GM12875 (cell line): ENCODE measurements around the gene DIO3.
"Not testable (repeated sequence)": the region's sequence is repeated elsewhere in the genome, so short reads cannot be mapped to it uniquely, and the experiment has no call there.

Source experiments
- H3K4me3 ChIP-seq: one replicate; pipeline ENCODE4 v1.5.1; 2011; ENCODE audit warnings: low read depth, low read length, control low read depth
- TF ChIP-seq, protein P1 (sequence below): IDR thresholded peaks from 2 replicates; pipeline ENCODE4 v1.5.1; 2011; ENCODE audit warnings: low read depth, mild to moderate bottlenecking, control low read depth, inconsistent platforms, low read length, moderate library complexity, borderline replicate concordance; ENCODE audit not compliant: insufficient read depth

DIO3 gene

DNA sequence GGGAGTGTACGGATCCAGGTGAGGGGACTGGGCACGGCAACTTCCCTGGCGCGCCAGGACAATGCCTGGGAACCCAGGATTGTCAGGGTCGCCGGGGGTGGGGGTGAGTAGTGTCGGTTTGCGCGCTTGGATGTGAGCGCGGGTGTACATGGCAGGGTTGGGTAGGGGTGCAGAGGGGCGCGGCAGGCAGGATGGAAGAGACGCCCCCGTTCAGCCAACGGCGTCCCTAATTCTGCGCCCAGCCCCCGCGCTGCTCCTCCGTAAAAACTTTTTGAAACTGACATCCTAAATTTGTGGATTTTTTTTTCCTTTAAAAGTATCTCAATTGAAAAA is 3.1 kb downstream of the DIO3 start:
- TF ChIP-seq, protein P1, sequence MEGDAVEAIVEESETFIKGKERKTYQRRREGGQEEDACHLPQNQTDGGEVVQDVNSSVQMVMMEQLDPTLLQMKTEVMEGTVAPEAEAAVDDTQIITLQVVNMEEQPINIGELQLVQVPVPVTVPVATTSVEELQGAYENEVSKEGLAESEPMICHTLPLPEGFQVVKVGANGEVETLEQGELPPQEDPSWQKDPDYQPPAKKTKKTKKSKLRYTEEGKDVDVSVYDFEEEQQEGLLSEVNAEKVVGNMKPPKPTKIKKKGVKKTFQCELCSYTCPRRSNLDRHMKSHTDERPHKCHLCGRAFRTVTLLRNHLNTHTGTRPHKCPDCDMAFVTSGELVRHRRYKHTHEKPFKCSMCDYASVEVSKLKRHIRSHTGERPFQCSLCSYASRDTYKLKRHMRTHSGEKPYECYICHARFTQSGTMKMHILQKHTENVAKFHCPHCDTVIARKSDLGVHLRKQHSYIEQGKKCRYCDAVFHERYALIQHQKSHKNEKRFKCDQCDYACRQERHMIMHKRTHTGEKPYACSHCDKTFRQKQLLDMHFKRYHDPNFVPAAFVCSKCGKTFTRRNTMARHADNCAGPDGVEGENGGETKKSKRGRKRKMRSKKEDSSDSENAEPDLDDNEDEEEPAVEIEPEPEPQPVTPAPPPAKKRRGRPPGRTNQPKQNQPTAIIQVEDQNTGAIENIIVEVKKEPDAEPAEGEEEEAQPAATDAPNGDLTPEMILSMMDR: no peak
- no peak overlapping the region for H3K4me3 ChIP-seq

DNA sequence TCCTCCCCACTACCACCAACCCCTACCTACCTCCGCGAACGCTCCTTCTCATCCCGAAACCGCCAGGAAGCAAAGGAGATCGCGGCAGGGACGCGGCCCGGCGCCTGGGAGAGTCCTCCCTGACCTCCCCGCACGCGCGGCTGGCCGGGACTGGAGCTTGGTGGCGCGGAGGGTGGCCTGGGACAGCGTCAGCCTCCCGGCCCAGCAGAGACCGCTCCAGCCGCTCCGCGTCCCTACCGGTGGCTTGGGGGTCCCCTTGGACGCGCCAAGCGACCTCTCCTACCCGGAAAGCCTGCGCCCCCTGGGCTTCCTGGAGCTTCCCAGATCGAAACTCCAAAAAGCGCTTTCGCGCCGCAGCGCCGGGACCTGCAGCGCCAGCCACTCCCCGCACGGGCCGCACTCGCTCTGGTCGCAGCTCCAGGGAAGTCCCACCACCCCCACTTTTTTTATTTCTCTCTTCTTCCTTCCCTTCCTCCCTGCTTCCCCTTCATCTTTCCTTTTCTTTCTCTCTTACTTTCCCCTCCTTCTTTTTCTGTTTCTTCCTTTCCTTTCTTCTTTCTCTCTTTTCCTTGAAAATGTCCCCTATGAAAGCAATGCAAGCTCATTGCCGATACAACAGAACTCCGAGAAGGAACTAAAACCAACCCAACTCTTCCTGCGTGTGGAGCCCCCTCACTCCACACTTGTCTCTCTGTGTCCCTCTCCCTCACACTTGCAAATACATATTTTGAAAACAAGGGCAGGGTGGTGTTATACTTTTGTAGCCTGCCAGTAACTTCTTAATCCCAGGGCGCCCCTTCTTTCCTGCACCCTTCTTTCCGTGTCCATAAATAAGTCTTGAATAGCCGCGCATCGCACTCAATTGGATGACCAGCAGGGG is 3.8 kb downstream of the DIO3 start:
- H3K4me3 ChIP-seq: no peak overlapping the region
- TF ChIP-seq, protein P1: no peak

DNA sequence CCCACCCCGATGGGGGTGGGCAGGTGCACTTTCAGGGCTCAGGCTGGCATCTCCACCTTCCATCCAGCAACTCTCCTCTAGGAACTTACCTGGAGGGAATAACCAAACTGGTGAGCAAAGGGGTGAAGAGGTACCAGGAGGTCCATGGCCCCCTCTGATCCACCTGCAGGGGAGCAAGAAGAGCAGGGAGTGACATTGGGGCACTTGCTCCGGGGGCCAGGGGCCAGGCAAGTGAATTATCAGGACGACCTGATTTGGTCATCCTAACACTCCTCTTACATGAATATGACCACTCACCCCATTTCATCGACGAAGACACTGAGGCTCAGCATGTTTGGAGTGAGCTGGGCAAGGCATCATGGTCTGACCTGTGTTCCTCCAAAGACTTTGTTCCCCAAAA is 6.0 kb downstream of the DIO3 start:
- H3K4me3 ChIP-seq: no peak overlapping the region
- TF ChIP-seq, protein P1: no peak

DNA sequence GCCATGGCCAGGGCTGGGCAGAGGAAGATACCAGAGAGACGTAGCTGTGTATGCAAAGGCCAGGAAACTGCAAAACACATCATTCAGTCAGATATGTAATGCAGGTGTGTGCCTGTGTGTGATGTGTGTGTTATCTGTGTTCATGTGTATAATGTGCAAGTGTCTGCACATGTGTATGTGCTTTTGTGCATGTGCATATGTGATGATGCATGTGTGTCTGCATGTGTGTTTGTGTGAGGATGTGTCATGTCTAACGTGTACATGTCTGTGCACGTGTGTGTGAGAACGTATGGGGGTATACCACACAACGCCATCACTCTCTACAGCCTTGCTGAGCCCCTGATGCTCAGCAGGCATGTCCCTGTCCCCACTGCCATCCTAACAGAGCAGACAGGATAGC is 9.7 kb downstream of the DIO3 start:
- TF ChIP-seq, protein P1: no peak
- H3K4me3 ChIP-seq: no peak overlapping the region

DNA sequence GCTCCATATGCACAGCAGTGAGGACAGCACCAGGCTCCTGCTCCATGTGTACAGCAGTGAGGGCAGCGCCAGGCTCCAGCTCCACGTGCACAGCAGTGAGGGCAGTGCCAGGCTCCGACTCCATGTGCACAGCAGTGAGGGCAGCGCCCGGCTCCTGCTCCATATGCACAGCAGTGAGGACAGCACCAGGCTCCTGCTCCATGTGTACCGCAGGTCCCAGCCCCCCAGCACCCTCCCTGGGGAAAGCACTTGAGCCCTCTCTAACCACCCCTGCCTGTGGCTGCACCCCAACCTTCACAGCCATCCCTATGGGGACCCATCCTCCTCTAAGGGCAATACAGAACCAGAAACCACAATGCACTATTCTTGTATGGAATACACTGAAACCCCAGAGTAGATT is 11.2 kb downstream of the DIO3 start:
- H3K4me3 ChIP-seq: not testable (repeated sequence)

DNA sequence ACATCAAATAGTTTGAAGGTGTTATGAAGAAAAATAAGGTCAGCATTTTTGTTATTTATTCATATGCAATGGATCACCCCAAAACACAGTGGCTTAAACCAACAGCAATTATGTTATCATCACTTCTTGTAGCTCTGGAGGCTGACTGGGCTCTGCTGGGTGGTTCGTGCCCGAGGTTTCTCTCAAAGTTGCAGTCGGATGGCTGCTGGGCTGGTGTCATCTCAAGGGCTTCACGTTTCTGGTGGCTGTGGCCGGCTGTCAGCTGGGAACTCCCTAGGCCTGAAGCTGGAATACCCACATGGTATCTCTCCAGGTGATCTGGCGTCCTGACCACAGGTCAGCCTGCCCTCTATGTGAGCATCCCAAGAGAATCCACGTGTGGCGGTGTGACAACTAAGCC is 12.0 kb downstream of the DIO3 start:
- TF ChIP-seq, protein P1: no peak
- H3K4me3 ChIP-seq: no peak overlapping the region

DNA sequence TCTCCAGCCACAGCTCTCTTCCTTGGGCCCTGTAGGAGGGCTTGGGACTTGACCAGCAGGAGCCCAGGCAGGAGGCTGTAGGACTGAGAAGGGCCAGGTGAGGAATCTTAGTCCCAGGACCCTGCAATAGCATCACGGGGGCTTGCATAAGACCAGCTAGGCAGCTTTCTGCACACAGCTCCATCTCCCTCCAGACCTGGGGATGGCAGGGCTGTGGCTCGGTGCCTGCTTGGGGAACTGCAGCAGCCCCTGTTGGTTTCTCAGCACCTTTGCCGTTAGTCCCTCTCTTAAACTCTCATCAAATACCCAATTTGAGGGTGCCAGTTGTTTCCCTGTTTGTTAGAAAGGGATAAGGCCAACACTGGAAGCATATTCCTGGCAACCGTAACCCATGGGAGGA is 14.3 kb downstream of the DIO3 start:
- no peak overlapping the region for H3K4me3 ChIP-seq
- TF ChIP-seq, protein P1: no peak
